ENCODE results near the gene LRRK1. TPM values are rescaled to one million over a fixed set of nuclear protein-coding genes. Genes with fewer than 3 reads are reported as not detected.

Gene LRRK1
- total and polyA plus RNA-seq, 9 donors, result 6.5 to 27.3 (median 17.5) TPM

DNA sequence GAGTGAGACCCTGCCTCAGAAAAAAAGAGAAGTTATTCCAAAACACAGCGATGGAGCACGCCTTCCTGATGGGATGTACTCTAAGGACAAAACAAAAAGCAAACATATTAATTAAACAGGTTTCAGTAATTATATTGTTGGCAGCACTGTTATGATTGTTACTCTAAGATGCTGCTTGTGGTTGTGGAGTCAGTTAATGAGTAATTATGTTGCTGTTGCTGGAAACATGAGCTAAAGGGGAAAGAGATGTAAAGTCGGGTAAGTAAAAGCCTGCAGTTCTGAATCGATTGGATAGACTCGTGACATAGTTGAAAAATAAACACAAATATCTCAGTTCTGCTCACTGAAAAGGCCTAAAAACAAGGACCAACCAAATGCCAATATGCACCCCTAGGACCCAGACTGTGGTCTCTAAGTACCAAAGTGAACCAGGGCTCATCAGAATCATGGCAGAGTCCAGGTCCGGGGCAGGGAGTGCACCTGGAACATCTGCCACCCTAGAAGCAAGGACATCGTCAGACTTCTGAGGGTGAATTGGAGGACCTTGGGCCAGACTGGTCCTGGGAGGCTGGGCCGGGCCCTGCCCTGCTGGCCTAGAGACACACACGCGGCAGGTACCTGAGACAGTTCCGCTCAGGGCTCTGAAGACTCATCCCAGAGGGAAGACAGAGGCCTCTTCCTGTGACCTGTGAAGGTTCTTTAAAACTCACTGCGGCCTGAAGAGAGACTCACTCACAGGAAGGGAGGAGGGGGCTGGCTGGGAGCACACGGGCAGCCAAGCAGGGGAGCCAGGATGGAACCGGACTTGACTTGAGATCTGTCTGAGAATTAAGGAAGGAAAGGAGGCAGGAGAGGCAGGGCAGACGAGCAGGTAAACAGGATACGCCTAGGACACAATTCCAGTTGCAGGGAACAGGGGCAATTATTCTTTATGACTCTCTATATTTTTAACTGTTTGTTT, 140.5 kb downstream of the LRRK1 start:
- intact Hi-C loops (cut with DNase I), result no loop called here
- TF ChIP-seq EP300 (IDR thresholded peaks at IDR 0.05), result no peak
- TF ChIP-seq, protein P1, sequence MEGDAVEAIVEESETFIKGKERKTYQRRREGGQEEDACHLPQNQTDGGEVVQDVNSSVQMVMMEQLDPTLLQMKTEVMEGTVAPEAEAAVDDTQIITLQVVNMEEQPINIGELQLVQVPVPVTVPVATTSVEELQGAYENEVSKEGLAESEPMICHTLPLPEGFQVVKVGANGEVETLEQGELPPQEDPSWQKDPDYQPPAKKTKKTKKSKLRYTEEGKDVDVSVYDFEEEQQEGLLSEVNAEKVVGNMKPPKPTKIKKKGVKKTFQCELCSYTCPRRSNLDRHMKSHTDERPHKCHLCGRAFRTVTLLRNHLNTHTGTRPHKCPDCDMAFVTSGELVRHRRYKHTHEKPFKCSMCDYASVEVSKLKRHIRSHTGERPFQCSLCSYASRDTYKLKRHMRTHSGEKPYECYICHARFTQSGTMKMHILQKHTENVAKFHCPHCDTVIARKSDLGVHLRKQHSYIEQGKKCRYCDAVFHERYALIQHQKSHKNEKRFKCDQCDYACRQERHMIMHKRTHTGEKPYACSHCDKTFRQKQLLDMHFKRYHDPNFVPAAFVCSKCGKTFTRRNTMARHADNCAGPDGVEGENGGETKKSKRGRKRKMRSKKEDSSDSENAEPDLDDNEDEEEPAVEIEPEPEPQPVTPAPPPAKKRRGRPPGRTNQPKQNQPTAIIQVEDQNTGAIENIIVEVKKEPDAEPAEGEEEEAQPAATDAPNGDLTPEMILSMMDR (IDR thresholded peaks at IDR 0.05), result no peak
- no peak for TF ChIP-seq POLR2A (IDR thresholded peaks at IDR 0.05)
- no peak overlapping the region for H3K27ac ChIP-seq
- H3K36me3 ChIP-seq, result no peaks in the 10 kb centered on the region
- H3K4me1 ChIP-seq (ENCODE audit: insufficient read depth), result peaks cover 7% of the 10 kb centered on the region
- H3K4me3 ChIP-seq, result no peak overlapping the region
- no peaks in the 10 kb centered on the region for H3K27me3 ChIP-seq
- no peak for DNase-seq
- H3K9me3 ChIP-seq, result no peaks in the 10 kb centered on the region
- 86% methylated on average over 16 of the region's 16 CpGs for WGBS, 3 donors

GRCh38 chr15:101060576-101061551, 141.7 kb downstream of the LRRK1 start:
- no peaks in the 10 kb centered on the region for H3K27me3 ChIP-seq

DNA sequence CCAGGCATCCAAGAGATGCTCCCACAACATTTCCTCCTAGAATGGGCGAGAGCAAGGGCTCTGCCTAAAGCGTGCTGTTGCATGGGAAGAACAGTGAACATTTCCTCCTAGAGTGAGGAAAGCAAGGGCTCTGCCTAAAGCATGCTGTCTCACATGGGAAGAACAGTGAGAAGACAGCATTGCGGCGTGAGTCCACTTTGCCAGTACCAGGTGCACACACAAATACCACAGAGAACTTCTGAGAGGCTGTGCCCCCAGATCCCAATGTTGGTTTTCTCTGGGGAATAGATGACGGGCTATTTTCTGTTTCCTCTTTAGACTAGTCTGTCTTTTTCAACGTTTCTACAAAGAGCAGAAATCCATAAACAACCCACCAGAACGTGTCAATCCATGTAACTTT, 142.9 kb downstream of the LRRK1 start:
- intact Hi-C loops (cut with DNase I), result no loop called here
- no peak overlapping the region for H3K27ac ChIP-seq

More at GRCh38 chr15:101060576-101061551, 141.7 kb downstream of the LRRK1 start:
- Histone ChIP-seq H3K9me3 (no peaks in the 10 kb centered on the region), H3K4me3 (no peak overlapping the region), H3K36me3 (no peaks in the 10 kb centered on the region), H3K27ac (no peak overlapping the region), H3K4me1 (ENCODE audit: insufficient read depth) (peaks cover 10% of the 10 kb centered on the region)
- WGBS, 3 donors, result 90 to 95% (median 93%) methylated on average over 35 of the region's 35 CpGs
- DNase-seq, result peak in 1 of 5 donors; percentile 15
- TF ChIP-seq EP300 (IDR thresholded peaks at IDR 0.05), result no peak
- TF ChIP-seq POLR2A (IDR thresholded peaks at IDR 0.05), result no peak
- TF ChIP-seq, protein P1 (IDR thresholded peaks at IDR 0.05), result no peak
- intact Hi-C loops (cut with DNase I), result no loop called here

More for the DNA sequence above, 142.9 kb downstream of the LRRK1 start:
- Histone ChIP-seq H3K36me3 (no peaks in the 10 kb centered on the region), H3K4me1 (ENCODE audit: insufficient read depth) (peaks cover 10% of the 10 kb centered on the region), H3K4me3 (no peak overlapping the region), H3K9me3 (no peaks in the 10 kb centered on the region), H3K27me3 (no peaks in the 10 kb centered on the region)
- TF ChIP-seq, protein P1 (IDR thresholded peaks at IDR 0.05), result no peak
- TF ChIP-seq EP300 (IDR thresholded peaks at IDR 0.05) (no peak), POLR2A (IDR thresholded peaks at IDR 0.05) (no peak)
- 78 to 82% (median 80%) methylated on average over 7 of the region's 7 CpGs for WGBS, 3 donors
- no peak for DNase-seq

Measured in ovary (tissue), 9 donors.